ENCODE measurements around the gene TP53I3. TPM values are rescaled to one million over a fixed set of nuclear protein-coding genes. Genes with fewer than 3 reads are reported as not detected.

TP53I3 gene
- total RNA-seq, 1 experiment from 2014 or later: 48.1 TPM

GRCh38 chr2:24104906-24105305, 20.3 kb upstream of the TP53I3 start:
- no peak overlapping the region for H2BK5ac ChIP-seq (ENCODE audit: insufficient read length, low read length)
- no peak overlapping the region for H3T11ph ChIP-seq (ENCODE audit: low read length)
- peak overlapping the region; percentile 18 for H4K8ac ChIP-seq (replicated peaks; ENCODE audit: insufficient read length, low read depth, low read length)
- H3K36me3 Mint-ChIP-seq (ENCODE audit: insufficient read depth in 1 of 3, low read depth in 3 of 3): peaks cover 0 to 9% (median 0%) of the 10 kb centered on the region in 3 experiments; a peak in 3 of 7 replicates
- H3K4me2 ChIP-seq (ENCODE audit: insufficient read depth, insufficient read length, low read length): no peak overlapping the region
- no peak overlapping the region for H3K4ac ChIP-seq (ENCODE audit: low read depth, low read length)
- peaks cover 0 to 5% of the 10 kb centered on the region in 2 experiments; a peak in 1 of 4 replicates for H3K4me1 Mint-ChIP-seq
- no peak overlapping the region for H2BK15ac ChIP-seq (ENCODE audit: low read depth, low read length)
- no peak overlapping the region for H3K18ac ChIP-seq (ENCODE audit: insufficient read length, low read depth, low read length)
- no peaks in the 10 kb centered on the region for H3K4me1 ChIP-seq (ENCODE audit: insufficient read depth, low read length)
- no peak overlapping the region for H3K4me3 Mint-ChIP-seq
- no peak overlapping the region for H2BK120ac ChIP-seq (ENCODE audit: low read depth, low read length, poor library complexity, severe bottlenecking)
- no peak overlapping the region for H2AK5ac ChIP-seq (ENCODE audit: insufficient read length, low read length)
- WGBS (ENCODE audit: extremely low coverage, insufficient read length, low lambda C conversion rate): no CpG with 5 or more reads among the region's 4 CpGs
- H3K27ac ChIP-seq (ENCODE audit: insufficient read length, low read depth, low read length): no peak overlapping the region
- no peak overlapping the region for H2BK12ac ChIP-seq (ENCODE audit: insufficient read length, low read depth, low read length)
- DNase-seq: no peak
- no peak for TF ChIP-seq CTCF (conservative IDR thresholded peaks at IDR 0.05)
- no peaks in the 10 kb centered on the region for H4K20me1 ChIP-seq (ENCODE audit: control insufficient read depth, insufficient read depth, insufficient read length)
- H3K27me3 ChIP-seq (ENCODE audit: insufficient read depth, low read length): no peaks in the 10 kb centered on the region
- peaks cover 14 to 21% of the 10 kb centered on the region in 2 experiments; a peak in 4 of 5 replicates for H3K9me3 Mint-ChIP-seq
- peak overlapping the region in 1 of 3 experiments; percentile 82; a peak in 1 of 7 replicates for H3K27ac Mint-ChIP-seq
- H4K91ac ChIP-seq (ENCODE audit: insufficient read length, low read depth, low read length): no peak overlapping the region
- H3K23me2 ChIP-seq (ENCODE audit: insufficient read length, low read depth, low read length, poor library complexity, severe bottlenecking): no peaks in the 10 kb centered on the region
- no peak overlapping the region; the same call in 1 of the 2 replicates for H3K14ac ChIP-seq (ENCODE audit: insufficient read depth, low read length)
- no peak overlapping the region for H3K9ac ChIP-seq (ENCODE audit: extremely low read depth, insufficient read length, low read length)
- H3K27me3 Mint-ChIP-seq (ENCODE audit: low read depth): no peaks in the 10 kb centered on the region; the same call in 1 of the 2 replicates
- H3K56ac ChIP-seq (ENCODE audit: insufficient read length, low read depth, low read length): no peak overlapping the region
- no peaks in the 10 kb centered on the region for H3K79me1 ChIP-seq (ENCODE audit: insufficient read depth, low read depth, low read length, poor library complexity, severe bottlenecking)
- no peak overlapping the region for H4K5ac ChIP-seq (ENCODE audit: insufficient read length, low read depth, low read length)
- no peak overlapping the region for H3K23ac ChIP-seq (ENCODE audit: insufficient read length, low read depth, low read length)
- H2AFZ ChIP-seq (ENCODE audit: low read length): no peak overlapping the region
- no peak overlapping the region for H2BK20ac ChIP-seq (ENCODE audit: low read depth, low read length, poor library complexity, severe bottlenecking)
- no peaks in the 10 kb centered on the region for H3K79me2 ChIP-seq (ENCODE audit: insufficient read depth, low read length)
- no peaks in the 10 kb centered on the region for H3K9me3 ChIP-seq (ENCODE audit: control insufficient read depth, low read depth, low read length)

All from H9 (cell line).